Endodermal cell (in vitro differentiated cells): ENCODE measurements around the gene SH3PXD2B. TPM values are rescaled to one million over a fixed set of nuclear protein-coding genes. Genes with fewer than 3 reads are reported as not detected.

Experiments used
- DNase-seq: peaks from one replicate; pipeline ENCODE4 v3.0.0-alpha.2; 2017
- H3K27ac ChIP-seq: 2 replicates; pipeline ENCODE4 v1.5.1; 2013; ENCODE audit warnings: mild to moderate bottlenecking, low read depth, low read length, moderate library complexity
- H3K27me3 ChIP-seq: 2 replicates; pipeline ENCODE4 v1.6.1; 2013; ENCODE audit warnings: mild to moderate bottlenecking, low read length, moderate library complexity; ENCODE audit not compliant: insufficient read depth, control insufficient read depth, poor library complexity, severe bottlenecking
- H3K36me3 ChIP-seq: 2 replicates; pipeline ENCODE4 v1.7.0; 2013; ENCODE audit warnings: mild to moderate bottlenecking, low read length, moderate library complexity; ENCODE audit not compliant: control insufficient read depth, insufficient read depth
- H3K4me1 ChIP-seq: one replicate; pipeline ENCODE4 v1.7.0; 2013; ENCODE audit warnings: low read length; ENCODE audit not compliant: control insufficient read depth, insufficient read depth
- H3K4me3 ChIP-seq: 2 replicates; pipeline ENCODE4 v1.5.1; 2013; ENCODE audit warnings: mild to moderate bottlenecking, low read length, moderate library complexity
- H3K9ac ChIP-seq: 2 replicates; pipeline ENCODE4 v1.6.1; 2013; ENCODE audit warnings: mild to moderate bottlenecking, low read length, moderate library complexity; ENCODE audit not compliant: poor library complexity, severe bottlenecking; ENCODE audit errors: extremely low read depth
- H3K9me3 ChIP-seq: 2 replicates; pipeline ENCODE4 v1.6.1; 2013; ENCODE audit warnings: mild to moderate bottlenecking, low read length, moderate library complexity; ENCODE audit not compliant: control insufficient read depth
- H3K27ac Mint-ChIP-seq: 2 replicates; pipeline ENCODE4 v1.8.0; 2020; ENCODE audit warnings: mixed read lengths
- H3K27me3 Mint-ChIP-seq: 2 replicates; pipeline ENCODE4 v1.8.0; 2021; ENCODE audit warnings: mild to moderate bottlenecking, mixed read lengths; ENCODE audit not compliant: insufficient read depth
- H3K36me3 Mint-ChIP-seq: 2 replicates; pipeline ENCODE4 v1.8.0; 2020; ENCODE audit warnings: low read depth, mixed read lengths
- H3K4me1 Mint-ChIP-seq: 2 replicates; pipeline ENCODE4 v1.8.0; 2020; ENCODE audit warnings: mixed read lengths
- H3K4me3 Mint-ChIP-seq: 2 replicates; pipeline ENCODE4 v1.8.0; 2020; ENCODE audit warnings: mild to moderate bottlenecking, moderate library complexity, mixed read lengths
- H3K9me3 Mint-ChIP-seq: 2 replicates; pipeline ENCODE4 v1.8.0; 2020; ENCODE audit warnings: mild to moderate bottlenecking, mixed read lengths
- WGBS, 2 experiments: methylation state at CpG; one replicate each; pipeline versions ENCODE4 v1.1.5 to v1.1.7; 2013; ENCODE audit warnings: missing lambda C conversion rate in 2 of 2, mixed read lengths in 1 of 2; ENCODE audit not compliant: insufficient coverage in 1 of 2, insufficient read length in 1 of 2; 5-methylcytosine and 5-hydroxymethylcytosine counted together
- total RNA-seq, 2 donors: library from RNA; stranded (reverse); fragmentation: NEBNext Ultra II Directional in 1 of 2; extraction: Animal tissue kit (Norgen Biotek cat#: 25700) in 1 of 2; gene quantifications; 2 replicates in 1 of 2; 3 replicates in 1 of 2; pipeline ENCODE4 v1.2.1, GENCODE V29; 2021
- TF ChIP-seq, protein P1 (sequence below): fragments of 200-600 bp; sonication (generic); conservative IDR thresholded peaks from 2 replicates; pipeline ENCODE4 v1.5.0; 2021; ENCODE audit warnings: antibody characterized with exemption, mild to moderate bottlenecking

SH3PXD2B gene
- total RNA-seq, 2 donors from 2014 or later = 62.2 to 74.9 TPM

- Mint-ChIP-seq H3K36me3 (peaks cover 2% of the 10 kb centered on the region), H3K4me3 (no peak overlapping the region), H3K27me3 (peaks cover 15% of the 10 kb centered on the region), H3K27ac (no peak overlapping the region), H3K4me1 (no peaks in the 10 kb centered on the region), H3K9me3 (peaks cover 12% of the 10 kb centered on the region)
- H3K4me3 ChIP-seq = no peak overlapping the region
- no peaks in the 10 kb centered on the region for H3K36me3 ChIP-seq
- H3K9me3 ChIP-seq = no peaks in the 10 kb centered on the region
- no peaks in the 10 kb centered on the region for H3K4me1 ChIP-seq
- TF ChIP-seq, protein P1, sequence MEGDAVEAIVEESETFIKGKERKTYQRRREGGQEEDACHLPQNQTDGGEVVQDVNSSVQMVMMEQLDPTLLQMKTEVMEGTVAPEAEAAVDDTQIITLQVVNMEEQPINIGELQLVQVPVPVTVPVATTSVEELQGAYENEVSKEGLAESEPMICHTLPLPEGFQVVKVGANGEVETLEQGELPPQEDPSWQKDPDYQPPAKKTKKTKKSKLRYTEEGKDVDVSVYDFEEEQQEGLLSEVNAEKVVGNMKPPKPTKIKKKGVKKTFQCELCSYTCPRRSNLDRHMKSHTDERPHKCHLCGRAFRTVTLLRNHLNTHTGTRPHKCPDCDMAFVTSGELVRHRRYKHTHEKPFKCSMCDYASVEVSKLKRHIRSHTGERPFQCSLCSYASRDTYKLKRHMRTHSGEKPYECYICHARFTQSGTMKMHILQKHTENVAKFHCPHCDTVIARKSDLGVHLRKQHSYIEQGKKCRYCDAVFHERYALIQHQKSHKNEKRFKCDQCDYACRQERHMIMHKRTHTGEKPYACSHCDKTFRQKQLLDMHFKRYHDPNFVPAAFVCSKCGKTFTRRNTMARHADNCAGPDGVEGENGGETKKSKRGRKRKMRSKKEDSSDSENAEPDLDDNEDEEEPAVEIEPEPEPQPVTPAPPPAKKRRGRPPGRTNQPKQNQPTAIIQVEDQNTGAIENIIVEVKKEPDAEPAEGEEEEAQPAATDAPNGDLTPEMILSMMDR = no peak
- no peak overlapping the region for H3K27ac ChIP-seq
- 92 to 94% methylated on average over 5 to 7 of the region's 7 CpGs for WGBS, 2 experiments
- H3K27me3 ChIP-seq = no peaks in the 10 kb centered on the region
- peak; percentile 36 for DNase-seq
- no peak overlapping the region for H3K9ac ChIP-seq
Measured at GRCh38 chr5:172466062-172466461, 11.7 kb upstream of the SH3PXD2B start.

DNA sequence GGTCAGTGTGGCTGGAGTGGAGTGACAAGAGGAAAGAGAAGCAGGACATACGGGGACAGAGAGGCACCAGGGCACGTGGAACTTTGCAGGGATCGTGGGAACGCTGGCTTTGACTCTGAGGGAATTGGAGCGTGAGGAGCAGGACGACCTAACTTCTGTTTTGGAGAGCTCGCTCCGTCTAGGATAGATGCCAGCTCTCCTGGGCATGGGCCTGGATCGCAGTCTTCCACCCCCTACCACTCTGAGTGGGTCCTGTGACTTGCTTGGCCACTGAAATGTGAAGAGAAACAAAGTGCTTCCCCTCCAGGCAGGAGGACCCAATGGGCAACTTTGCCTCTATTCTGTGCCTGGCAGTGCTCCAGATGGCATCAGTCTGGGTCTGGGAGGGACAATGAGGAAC lies 8.7 kb upstream of the SH3PXD2B start:
- Histone ChIP-seq H3K9me3 (no peaks in the 10 kb centered on the region), H3K4me1 (no peaks in the 10 kb centered on the region), H3K9ac (no peak overlapping the region), H3K27ac (no peak overlapping the region), H3K4me3 (no peak overlapping the region), H3K36me3 (no peaks in the 10 kb centered on the region), H3K27me3 (no peaks in the 10 kb centered on the region)
- Mint-ChIP-seq H3K27me3 (peaks cover 27% of the 10 kb centered on the region), H3K4me3 (no peak overlapping the region), H3K36me3 (peaks cover 2% of the 10 kb centered on the region), H3K9me3 (peaks cover 12% of the 10 kb centered on the region), H3K4me1 (no peaks in the 10 kb centered on the region), H3K27ac (no peak overlapping the region)
- WGBS, 2 experiments = 93 to 98% methylated on average over 8 to 9 of the region's 9 CpGs
- TF ChIP-seq, protein P1 = no peak
- no peak for DNase-seq

DNA sequence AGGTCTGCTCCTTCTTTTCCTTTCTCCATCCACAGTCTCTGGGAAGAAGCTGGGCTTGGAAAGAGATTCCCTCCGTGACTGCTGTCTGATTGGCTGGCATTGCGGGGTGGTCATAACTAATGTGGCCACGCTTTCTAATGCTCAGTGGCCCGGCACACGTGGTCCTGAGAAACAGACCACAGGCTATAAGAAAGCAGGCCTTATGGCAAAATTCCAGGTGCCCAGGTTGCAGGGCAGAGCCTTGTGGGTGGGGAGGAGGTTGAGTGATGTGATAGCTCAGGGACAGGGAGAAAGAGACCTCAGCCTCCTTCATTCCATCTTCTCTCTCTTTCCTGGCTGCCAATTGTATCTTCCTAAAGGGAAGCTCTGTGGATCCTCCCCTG lies 5.4 kb upstream of the SH3PXD2B start:
- H3K27ac Mint-ChIP-seq = no peak overlapping the region
- WGBS, 2 experiments = 90 to 93% methylated on average over 5 of the region's 5 CpGs
- no peak overlapping the region for H3K9ac ChIP-seq
- peaks cover 9% of the 10 kb centered on the region for H3K9me3 Mint-ChIP-seq
- peaks cover 13% of the 10 kb centered on the region for H3K4me1 Mint-ChIP-seq
- H3K27me3 Mint-ChIP-seq = peaks cover 25% of the 10 kb centered on the region
- TF ChIP-seq, protein P1 = no peak
- no peak overlapping the region for H3K27ac ChIP-seq
- H3K27me3 ChIP-seq = no peaks in the 10 kb centered on the region
- H3K4me3 ChIP-seq = no peak overlapping the region
- H3K9me3 ChIP-seq = no peaks in the 10 kb centered on the region
- no peak overlapping the region for H3K4me3 Mint-ChIP-seq
- DNase-seq = peak; percentile 33
- peaks cover 8% of the 10 kb centered on the region for H3K4me1 ChIP-seq
- H3K36me3 Mint-ChIP-seq = no peaks in the 10 kb centered on the region
- H3K36me3 ChIP-seq = no peaks in the 10 kb centered on the region
